Hematopoietic multipotent progenitor cell (in vitro differentiated cells): Measurements from ENCODE around the gene ZNF394. TPM values are rescaled to one million over a fixed set of nuclear protein-coding genes. Genes with fewer than 3 reads are reported as not detected.

Experiments used
- DNase-seq, 3 donors: peaks; one replicate each; pipeline ENCODE4 v3.0.0-alpha.2; 2011 to 2015; ENCODE audit warnings: low read depth in 2 of 3, low spot score in 2 of 3
- total RNA-seq: library from RNA; depleted of rRNA; stranded (reverse); fragments of >200 nt; gene quantifications from one replicate; pipeline ENCODE4 v1.2.3, GENCODE V29; 2012

The ZNF394 gene
- total RNA-seq, 1 donor = 61.4 TPM

GRCh38 chr7:99453105-99453504 is 47.0 kb downstream of the ZNF394 start:
- no peak for DNase-seq

- DNase-seq = no peak
Measured at GRCh38 chr7:99452541-99452940, 47.5 kb downstream of the ZNF394 start.

- DNase-seq = no peak
Measured at GRCh38 chr7:99451936-99452335, 48.1 kb downstream of the ZNF394 start.

- DNase-seq = no peak
Measured at GRCh38 chr7:99449326-99449725, 50.8 kb downstream of the ZNF394 start.

GRCh38 chr7:99448855-99449254 is 51.2 kb downstream of the ZNF394 start:
- no peak for DNase-seq

GRCh38 chr7:99447943-99448342 is 52.1 kb downstream of the ZNF394 start:
- no peak for DNase-seq

- no peak for DNase-seq
Measured at GRCh38 chr7:99446096-99446495, 54.0 kb downstream of the ZNF394 start.

Other genes starting within 250 kb of the ZNF394 start
- not detected for gene MYH16, start 227.4 kb downstream of the ZNF394 start, total RNA-seq
- gene ARPC1A, start 174.4 kb downstream of the ZNF394 start, total RNA-seq = 52.8 TPM
- gene ARPC1B, start 125.6 kb downstream of the ZNF394 start, total RNA-seq = 420 TPM
- 14.3 TPM for gene PDAP1, start 91.7 kb downstream of the ZNF394 start, total RNA-seq
- 32.9 TPM for gene BUD31, start 91.3 kb downstream of the ZNF394 start, total RNA-seq
- 8.9 TPM for gene PTCD1, start 61.5 kb downstream of the ZNF394 start, total RNA-seq
- 41.5 TPM for gene CPSF4, start 61.3 kb downstream of the ZNF394 start, total RNA-seq
- 334 TPM for gene ATP5MF, start 34.1 kb downstream of the ZNF394 start, total RNA-seq
- 10.0 TPM for gene ZNF789, start 27.4 kb downstream of the ZNF394 start, total RNA-seq
- gene ZKSCAN5, start 4.4 kb upstream of the ZNF394 start, total RNA-seq = 6.5 TPM
- gene FAM200A, start 51.8 kb upstream of the ZNF394 start, total RNA-seq = 3.2 TPM
- gene ZNF655, start 58.4 kb upstream of the ZNF394 start, total RNA-seq = 44.2 TPM
- 0.54 TPM for gene TMEM225B, start 98.0 kb upstream of the ZNF394 start, total RNA-seq
- 17.5 TPM for gene ZSCAN25, start 116.7 kb upstream of the ZNF394 start, total RNA-seq
- not detected for gene CYP3A5, start 179.7 kb upstream of the ZNF394 start, total RNA-seq
- gene CYP3A7, start 234.9 kb upstream of the ZNF394 start, total RNA-seq = not detected